GM12864 (cell line): ENCODE data around the gene ZNF287.
A peak's percentile ranks its signal among the peaks of the same experiment; 100 is the strongest.

Experiments
- DNase-seq: peaks from one replicate; pipeline ENCODE4 v3.0.0-alpha.2; 2011; ENCODE audit warnings: low read depth
- H3K4me3 ChIP-seq: 2 replicates; pipeline ENCODE4 v1.5.1; 2011; ENCODE audit warnings: mild to moderate bottlenecking, low read depth, low read length, control low read depth
- TF ChIP-seq, protein P1 (sequence below): IDR thresholded peaks from 2 replicates; pipeline ENCODE4 v1.5.1; 2011; ENCODE audit warnings: low read depth, mild to moderate bottlenecking, moderate library complexity, low read length, control low read depth, inconsistent platforms; ENCODE audit errors: missing control alignments

The ZNF287 gene

DNA sequence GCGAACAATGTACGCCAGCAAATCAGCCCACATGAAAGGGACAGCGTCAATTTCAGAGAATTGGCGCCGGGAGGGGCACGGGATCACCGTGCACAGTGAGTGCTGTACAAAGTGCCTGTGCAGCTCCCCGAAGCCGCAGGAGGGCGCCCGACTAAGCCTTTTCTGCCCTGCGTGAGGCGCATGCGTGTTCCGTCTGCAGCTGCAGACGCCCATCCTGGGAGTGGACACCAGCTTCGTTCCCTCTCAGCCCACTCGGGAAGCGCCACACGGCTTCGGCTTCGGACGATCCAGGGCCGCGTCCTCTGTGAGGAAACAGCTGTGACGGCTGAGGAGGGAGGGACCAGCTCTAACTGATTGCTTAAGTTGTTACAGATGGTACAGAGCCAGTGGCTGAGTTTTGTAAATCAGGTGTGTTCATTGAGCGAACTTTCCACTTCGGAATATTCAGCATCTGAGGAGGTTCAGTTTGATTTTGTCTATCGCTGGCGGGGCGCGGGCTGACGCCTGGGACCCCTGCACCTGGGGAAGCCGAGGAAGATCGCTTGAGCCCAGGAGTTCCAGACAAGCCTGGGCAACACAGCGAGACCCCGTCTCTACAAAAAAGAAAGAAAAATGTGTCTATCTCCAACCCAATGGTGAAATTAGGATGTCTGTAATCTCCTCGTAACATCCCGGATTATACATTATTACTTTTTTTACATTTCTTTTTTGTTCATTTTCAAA lies 15.4 kb upstream of the ZNF287 start:
- TF ChIP-seq, protein P1, sequence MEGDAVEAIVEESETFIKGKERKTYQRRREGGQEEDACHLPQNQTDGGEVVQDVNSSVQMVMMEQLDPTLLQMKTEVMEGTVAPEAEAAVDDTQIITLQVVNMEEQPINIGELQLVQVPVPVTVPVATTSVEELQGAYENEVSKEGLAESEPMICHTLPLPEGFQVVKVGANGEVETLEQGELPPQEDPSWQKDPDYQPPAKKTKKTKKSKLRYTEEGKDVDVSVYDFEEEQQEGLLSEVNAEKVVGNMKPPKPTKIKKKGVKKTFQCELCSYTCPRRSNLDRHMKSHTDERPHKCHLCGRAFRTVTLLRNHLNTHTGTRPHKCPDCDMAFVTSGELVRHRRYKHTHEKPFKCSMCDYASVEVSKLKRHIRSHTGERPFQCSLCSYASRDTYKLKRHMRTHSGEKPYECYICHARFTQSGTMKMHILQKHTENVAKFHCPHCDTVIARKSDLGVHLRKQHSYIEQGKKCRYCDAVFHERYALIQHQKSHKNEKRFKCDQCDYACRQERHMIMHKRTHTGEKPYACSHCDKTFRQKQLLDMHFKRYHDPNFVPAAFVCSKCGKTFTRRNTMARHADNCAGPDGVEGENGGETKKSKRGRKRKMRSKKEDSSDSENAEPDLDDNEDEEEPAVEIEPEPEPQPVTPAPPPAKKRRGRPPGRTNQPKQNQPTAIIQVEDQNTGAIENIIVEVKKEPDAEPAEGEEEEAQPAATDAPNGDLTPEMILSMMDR: peak; percentile 71
- H3K4me3 ChIP-seq: no peak overlapping the region
- no peak for DNase-seq

DNA sequence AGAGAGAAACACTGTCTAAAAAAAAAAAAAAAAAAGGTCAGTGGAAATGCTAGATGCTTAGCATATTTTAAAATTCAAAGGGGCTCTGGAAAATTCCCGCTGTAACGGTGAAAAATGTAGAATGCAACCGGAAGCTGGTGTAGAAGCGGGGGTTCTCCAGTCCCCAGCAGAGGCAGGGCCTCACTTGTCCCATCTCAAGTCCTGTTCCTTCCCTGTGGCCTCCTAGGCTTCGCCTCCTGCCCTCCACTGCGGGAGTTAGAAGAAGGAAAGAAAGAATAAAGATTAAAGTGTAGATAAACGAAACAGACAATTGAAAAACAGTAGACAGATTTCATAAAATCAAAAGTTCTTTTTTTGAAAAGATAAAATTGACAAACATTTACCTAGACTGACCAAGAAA lies 14.8 kb upstream of the ZNF287 start:
- DNase-seq: no peak
- no peak overlapping the region for H3K4me3 ChIP-seq
- TF ChIP-seq, protein P1: no peak

DNA sequence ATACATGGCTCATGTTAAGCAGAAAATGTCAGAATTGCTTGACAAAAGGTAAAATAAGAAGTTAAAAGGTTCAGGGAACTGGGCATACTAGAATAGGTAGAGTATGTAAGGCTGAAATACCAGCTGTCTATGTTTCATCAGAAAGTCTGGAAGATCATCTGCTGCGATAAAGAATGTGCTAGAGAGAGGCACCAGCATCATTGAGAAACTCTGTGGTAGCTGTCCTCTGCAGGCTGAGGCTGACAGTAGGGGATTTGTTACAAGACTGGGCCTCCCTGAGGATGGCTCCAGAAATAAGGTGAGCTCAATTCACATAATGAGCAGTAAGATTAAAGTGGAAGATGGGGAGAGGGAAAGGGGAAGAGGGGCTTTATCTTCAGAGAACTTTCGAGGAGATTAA lies 4.5 kb upstream of the ZNF287 start:
- TF ChIP-seq, protein P1: no peak
- H3K4me3 ChIP-seq: no peak overlapping the region
- no peak for DNase-seq

DNA sequence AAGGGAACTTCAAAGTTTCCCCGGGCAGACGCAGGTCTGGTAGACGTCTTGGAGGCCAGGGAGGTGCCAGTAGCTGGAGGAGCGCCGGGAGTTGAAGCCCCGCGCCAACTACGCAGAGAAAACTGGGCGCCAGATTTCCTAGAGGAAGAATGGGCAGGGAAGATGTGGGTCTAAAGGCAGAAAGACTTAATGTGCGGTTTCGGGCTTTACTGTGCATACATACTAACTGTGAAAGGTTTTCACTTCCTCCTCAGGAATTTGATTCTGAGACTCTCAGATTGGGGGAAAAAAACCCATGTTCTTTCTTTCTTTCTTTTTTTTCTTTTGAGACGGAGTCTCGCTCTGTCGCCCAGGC lies 331 bp upstream of the ZNF287 start:
- TF ChIP-seq, protein P1: no peak
- no peak for DNase-seq
- H3K4me3 ChIP-seq: no peak overlapping the region; the same call in 1 of the 2 replicates

DNA sequence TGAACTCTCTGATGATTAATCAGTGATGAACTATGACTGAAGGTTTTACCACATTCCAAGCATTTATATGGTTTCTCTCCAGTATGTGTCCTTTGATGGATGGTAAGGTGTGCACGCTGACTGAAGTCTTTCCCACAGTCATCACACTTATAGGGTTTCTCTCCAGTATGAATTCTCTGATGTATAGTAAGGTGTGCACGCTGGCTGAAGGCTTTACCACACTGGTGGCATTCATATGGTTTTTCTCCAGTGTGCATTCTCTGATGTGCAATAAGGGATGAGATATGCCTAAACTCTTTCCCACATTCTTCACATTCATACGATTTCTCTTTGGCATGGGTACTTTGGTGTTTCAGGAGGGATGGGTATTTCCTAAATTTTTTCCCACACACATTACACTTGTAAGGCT lies 16.4 kb downstream of the ZNF287 start:
- H3K4me3 ChIP-seq: no peak overlapping the region
- DNase-seq: no peak
- TF ChIP-seq, protein P1: no peak

DNA sequence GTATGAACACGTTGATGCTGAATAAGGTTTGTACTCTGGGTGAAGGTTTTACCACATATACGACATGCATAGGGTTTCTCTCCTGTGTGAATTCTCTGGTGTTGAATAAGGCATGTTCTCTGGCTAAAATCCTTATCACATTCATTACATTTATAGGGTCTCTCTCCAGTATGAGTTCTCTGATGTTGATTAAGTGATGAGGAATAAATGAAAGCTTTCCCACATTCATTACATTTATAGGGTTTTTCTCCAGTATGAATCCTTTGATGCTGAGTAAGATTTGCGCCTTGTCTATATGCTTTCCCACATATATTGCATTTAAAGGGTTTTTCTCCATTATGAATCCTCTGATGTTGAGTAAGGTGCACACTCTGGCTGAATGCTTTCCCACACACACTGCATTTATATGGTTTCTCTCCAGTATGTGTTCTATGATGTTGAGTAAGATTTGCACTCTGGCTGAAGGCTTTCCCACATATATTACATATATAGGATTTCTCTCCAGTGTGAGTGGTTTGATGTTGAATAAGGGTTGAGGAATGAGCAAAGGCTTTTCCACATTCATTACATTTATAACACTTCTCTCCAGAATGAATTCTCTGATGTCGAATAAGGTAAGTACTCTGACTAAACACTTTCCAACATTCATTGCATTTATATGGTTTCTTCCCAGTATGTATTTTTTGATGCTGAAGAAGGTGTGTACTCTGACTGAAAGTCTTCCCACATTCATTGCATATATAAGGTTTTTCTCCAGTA lies 16.9 kb downstream of the ZNF287 start:
- TF ChIP-seq, protein P1: no peak
- DNase-seq: no peak
- H3K4me3 ChIP-seq: no peak overlapping the region

DNA sequence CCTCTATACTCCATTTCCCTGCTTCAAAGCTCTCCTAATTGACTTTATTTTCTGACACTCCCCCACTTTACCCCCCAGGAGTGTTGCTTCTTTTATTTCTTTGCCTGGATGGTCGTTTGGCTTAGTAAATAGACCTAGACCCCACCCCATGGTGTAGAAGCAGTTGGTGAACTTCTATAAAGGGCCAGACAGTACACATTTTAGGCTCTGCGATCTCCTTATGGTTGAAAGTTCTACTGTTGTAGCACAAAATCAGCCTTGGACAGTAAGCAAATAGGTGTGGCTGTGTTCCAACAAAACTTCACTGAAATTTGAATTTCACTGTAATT lies 31.9 kb downstream of the ZNF287 start:
- TF ChIP-seq, protein P1: no peak
- no peak overlapping the region for H3K4me3 ChIP-seq
- no peak for DNase-seq
